Esophagus squamous epithelium (tissue), 4 donors: ENCODE data around the gene MTCH1.

Experiments used
- POLR2A ChIP-seq, 4 donors: fragments of 450-650 bp; IDR thresholded peaks; one replicate each; pipeline ENCODE4 v1.6.1; 2017; ENCODE audit warnings: antibody characterized with exemption in 4 of 4, mild to moderate bottlenecking in 4 of 4, moderate library complexity in 3 of 4
- TF ChIP-seq, protein P1 (sequence below), 6 experiments: fragments of 450-650 bp in 4 of 6; fragments of 200-600 bp in 2 of 6; sonication (generic) in 2 of 6; IDR thresholded peaks; one replicate each; pipeline ENCODE4 v1.5.1; 2016 to 2019; ENCODE audit warnings: antibody characterized with exemption in 6 of 6, mild to moderate bottlenecking in 4 of 6, moderate library complexity in 4 of 6

DNA sequence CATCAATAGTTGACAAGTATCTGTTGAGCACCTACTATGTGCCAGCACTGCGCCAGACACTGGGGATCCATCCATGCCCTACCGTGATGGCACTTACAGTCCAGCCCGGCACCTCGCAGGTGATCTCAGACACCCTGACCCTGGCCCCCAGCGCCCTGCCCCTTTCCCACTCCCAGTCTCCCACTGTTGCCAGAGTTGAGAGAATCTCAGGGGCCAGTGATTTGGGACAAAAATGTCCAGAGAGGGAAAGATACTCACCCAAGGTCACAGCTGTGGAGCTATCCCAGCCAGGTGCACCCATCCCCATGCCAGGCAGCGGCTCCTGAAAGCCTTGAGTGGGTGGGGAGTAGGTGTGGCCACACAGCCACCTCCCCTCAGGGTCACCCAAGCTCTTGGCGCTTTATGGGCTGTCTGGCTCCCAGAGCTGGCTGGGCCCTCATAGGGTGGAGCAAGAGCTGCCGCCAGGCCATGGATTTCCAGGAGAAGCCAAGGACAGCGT, 28.2 kb downstream of the MTCH1 start:
- TF ChIP-seq, protein P1, sequence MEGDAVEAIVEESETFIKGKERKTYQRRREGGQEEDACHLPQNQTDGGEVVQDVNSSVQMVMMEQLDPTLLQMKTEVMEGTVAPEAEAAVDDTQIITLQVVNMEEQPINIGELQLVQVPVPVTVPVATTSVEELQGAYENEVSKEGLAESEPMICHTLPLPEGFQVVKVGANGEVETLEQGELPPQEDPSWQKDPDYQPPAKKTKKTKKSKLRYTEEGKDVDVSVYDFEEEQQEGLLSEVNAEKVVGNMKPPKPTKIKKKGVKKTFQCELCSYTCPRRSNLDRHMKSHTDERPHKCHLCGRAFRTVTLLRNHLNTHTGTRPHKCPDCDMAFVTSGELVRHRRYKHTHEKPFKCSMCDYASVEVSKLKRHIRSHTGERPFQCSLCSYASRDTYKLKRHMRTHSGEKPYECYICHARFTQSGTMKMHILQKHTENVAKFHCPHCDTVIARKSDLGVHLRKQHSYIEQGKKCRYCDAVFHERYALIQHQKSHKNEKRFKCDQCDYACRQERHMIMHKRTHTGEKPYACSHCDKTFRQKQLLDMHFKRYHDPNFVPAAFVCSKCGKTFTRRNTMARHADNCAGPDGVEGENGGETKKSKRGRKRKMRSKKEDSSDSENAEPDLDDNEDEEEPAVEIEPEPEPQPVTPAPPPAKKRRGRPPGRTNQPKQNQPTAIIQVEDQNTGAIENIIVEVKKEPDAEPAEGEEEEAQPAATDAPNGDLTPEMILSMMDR (IDR thresholded peaks at IDR 0.05): no peak
- TF ChIP-seq POLR2A (IDR thresholded peaks at IDR 0.05): no peak
